Ovary (tissue), 9 donors: ENCODE results near the gene SMIM43. TPM values are rescaled to one million over a fixed set of nuclear protein-coding genes. Genes with fewer than 3 reads are reported as not detected.
A peak's percentile ranks its signal among the peaks of the same experiment; 100 is the strongest.

ENCODE experiments used
- DNase-seq, 5 donors: peaks; one replicate each; pipeline ENCODE4 v3.0.0-alpha.2; 2019 to 2020
- H3K27ac ChIP-seq, 2 donors: fragments of 200-600 bp; one replicate each; pipeline versions ENCODE4 v1.5.1 to v1.8.0; 2019 to 2022
- H3K27me3 ChIP-seq: fragments of 200-600 bp; one replicate; pipeline ENCODE4 v1.8.0; 2022
- H3K36me3 ChIP-seq: fragments of 200-600 bp; sonication (generic); one replicate; pipeline ENCODE4 v1.5.1; 2019
- H3K4me1 ChIP-seq: one replicate; pipeline ENCODE4 v1.8.1; 2013; ENCODE audit warnings: mild to moderate bottlenecking, moderate library complexity; ENCODE audit not compliant: insufficient read depth
- H3K4me3 ChIP-seq: fragments of 200-600 bp; sonication (generic); one replicate; pipeline ENCODE4 v1.5.1; 2017
- H3K9me3 ChIP-seq, 2 donors: fragments of 200-600 bp in 1 of 2; sonication (generic) in 1 of 2; one replicate each; pipeline versions ENCODE4 v1.5.1 to v1.8.1; 2013 to 2019; ENCODE audit warnings: mild to moderate bottlenecking in 1 of 2, moderate library complexity in 1 of 2
- CTCF ChIP-seq, 3 donors: fragments of 450-650 bp in 2 of 3; fragments of 200-600 bp in 1 of 3; IDR thresholded peaks; one replicate each; pipeline versions ENCODE4 v1.5.1 to v1.8.0; 2016 to 2022; ENCODE audit warnings: antibody characterized with exemption in 3 of 3, mild to moderate bottlenecking in 1 of 3
- EP300 ChIP-seq: sonication (generic); formaldehyde crosslinking; IDR thresholded peaks from one replicate; pipeline ENCODE4 v1.6.1; 2017; ENCODE audit warnings: antibody characterized with exemption
- POLR2A ChIP-seq: fragments of 450-650 bp; IDR thresholded peaks from one replicate; pipeline ENCODE4 v1.6.1; 2017; ENCODE audit warnings: antibody characterized with exemption, mild to moderate bottlenecking, moderate library complexity
- WGBS, 3 donors: extraction: QIAGEN DNeasy Blood & Tissue Kit in 1 of 3; methylation state at CpG; one replicate each; pipeline versions ENCODE4 v1.1.5 to v1.1.7; 2013 to 2017; 5-methylcytosine and 5-hydroxymethylcytosine counted together
- intact Hi-C, 4 donors: fragments of 100-400 bp; cut with DNase I; formaldehyde crosslinking; loops; one replicate each; pipeline versions ENCODE4 v1.11.0 to v1.15.1; 2022 to 2023
- polyA plus RNA-seq, 2 donors: library from polyadenylated mRNA; stranded (reverse); fragments of 200-250 nt in 1 of 2; fragments of 350-450 nt in 1 of 2; fragmentation: Illumina TruSeq in 1 of 2; extraction: RNeasy Lipid Tissue Mini Kit (QIAGEN cat#74804) in 1 of 2; gene quantifications; one replicate each; pipeline ENCODE4 v1.2.3, GENCODE V29; 2013 to 2014
- total RNA-seq, 7 donors: library from RNA; depleted of rRNA in 2 of 7; stranded (reverse); fragments of >200 nt in 2 of 7; fragmentation: NEBNext Ultra II Directional in 3 of 7; extraction: Animal tissue kit (Norgen Biotek cat#: 25700) in 3 of 7; gene quantifications; one replicate each; pipeline versions ENCODE4 v1.1.0 to v1.2.4, GENCODE V29; 2016 to 2023
- donor health status: DM: no; HTN: no; CAD: no; lungs with moderate emphysema.
- donor health status: DM: no; HTN: no; CAD: no.
- donor health status: Bipolar disorder and iron deficiency.
- donor health status: DM: yes; HTN: yes; CAD: no.
- donor health status: DM: no; HTN: no; CAD: no.
- donor health status: DM: yes; HTN: yes; CAD: no.

SMIM43 gene
- total and polyA plus RNA-seq, 9 donors, result 0.11 to 0.40 (median 0.25) TPM; not detected in 5

GRCh38 chr4:121711263-121712000 lies 53.5 kb downstream of the SMIM43 start:
- TF ChIP-seq POLR2A (peak; percentile 50), CTCF (IDR thresholded peaks at IDR 0.05) (no peak), EP300 (no peak)
- intact Hi-C loops, result no loop called here

GRCh38 chr4:121709766-121710405 lies 55.1 kb downstream of the SMIM43 start:
- H3K4me3 ChIP-seq, result no peak overlapping the region
- H3K4me1 ChIP-seq, result peaks cover 3% of the 10 kb centered on the region
- DNase-seq, result no peak
- H3K27ac ChIP-seq, result no peak overlapping the region
- TF ChIP-seq POLR2A, result no peak
- no peak for TF ChIP-seq CTCF (IDR thresholded peaks at IDR 0.05)
- no peak for TF ChIP-seq EP300
- 76 to 86% (median 85%) methylated on average over 3 of the region's 3 CpGs for WGBS, 3 donors
- H3K27me3 ChIP-seq, result no peaks in the 10 kb centered on the region
- no peaks in the 10 kb centered on the region for H3K9me3 ChIP-seq
- H3K36me3 ChIP-seq, result no peaks in the 10 kb centered on the region
- intact Hi-C loops, result no loop called here

More at GRCh38 chr4:121711263-121712000, 53.5 kb downstream of the SMIM43 start:
- 3 to 6% (median 3%) methylated on average over 18 of the region's 18 CpGs for WGBS, 3 donors
- peak overlapping the region; percentile 26 to 74 for H3K27ac ChIP-seq
- no peaks in the 10 kb centered on the region for H3K9me3 ChIP-seq
- no peaks in the 10 kb centered on the region for H3K27me3 ChIP-seq
- H3K36me3 ChIP-seq, result no peaks in the 10 kb centered on the region
- peak; percentile 90 to 94 (median 92) for DNase-seq
- H3K4me1 ChIP-seq, result peaks cover 3% of the 10 kb centered on the region
- H3K4me3 ChIP-seq, result no peak overlapping the region

Other genes starting within 250 kb of the SMIM43 start
- 100 to 1,000 TPM; 130 to 296 (median 261) TPM for gene ANXA5, start 68.2 kb downstream of the SMIM43 start, total RNA-seq
- 100 to 1,000 TPM; 238 to 859 TPM for gene ANXA5, start 68.2 kb downstream of the SMIM43 start, polyA plus RNA-seq
- gene EXOSC9, start 36.2 kb upstream of the SMIM43 start, total RNA-seq, result 10 to 100 TPM; 13.2 to 21.8 (median 15.8) TPM
- 10 to 100 TPM; 19.6 to 21.8 TPM for gene EXOSC9, start 36.2 kb upstream of the SMIM43 start, polyA plus RNA-seq
- gene CCNA2, start 58.7 kb upstream of the SMIM43 start, total RNA-seq, result 1 to 10 TPM in 4 of 7 donors, under 1 TPM in 3; 0.65 to 2.2 (median 1.4) TPM
- 1 to 10 TPM; 1.2 to 3.3 TPM for gene CCNA2, start 58.7 kb upstream of the SMIM43 start, polyA plus RNA-seq
- 10 to 100 TPM; 13.5 to 21.2 (median 19.4) TPM for gene BBS7, start 105.3 kb upstream of the SMIM43 start, total RNA-seq
- 10 to 100 TPM in 1 of 2 donors, 1 to 10 TPM in 1; 9.6 to 12.3 TPM for gene BBS7, start 105.3 kb upstream of the SMIM43 start, polyA plus RNA-seq
- 1 to 10 TPM in 1 of 7 donors, under 1 TPM in 6; 0.11 to 1.4 (median 0.25) TPM for gene TRPC3, start 186.9 kb upstream of the SMIM43 start, total RNA-seq
- under 1 TPM; 0.40 to 0.58 TPM for gene TRPC3, start 186.9 kb upstream of the SMIM43 start, polyA plus RNA-seq